Measurements from ENCODE around the gene ITM2C.

Gene ITM2C

DNA sequence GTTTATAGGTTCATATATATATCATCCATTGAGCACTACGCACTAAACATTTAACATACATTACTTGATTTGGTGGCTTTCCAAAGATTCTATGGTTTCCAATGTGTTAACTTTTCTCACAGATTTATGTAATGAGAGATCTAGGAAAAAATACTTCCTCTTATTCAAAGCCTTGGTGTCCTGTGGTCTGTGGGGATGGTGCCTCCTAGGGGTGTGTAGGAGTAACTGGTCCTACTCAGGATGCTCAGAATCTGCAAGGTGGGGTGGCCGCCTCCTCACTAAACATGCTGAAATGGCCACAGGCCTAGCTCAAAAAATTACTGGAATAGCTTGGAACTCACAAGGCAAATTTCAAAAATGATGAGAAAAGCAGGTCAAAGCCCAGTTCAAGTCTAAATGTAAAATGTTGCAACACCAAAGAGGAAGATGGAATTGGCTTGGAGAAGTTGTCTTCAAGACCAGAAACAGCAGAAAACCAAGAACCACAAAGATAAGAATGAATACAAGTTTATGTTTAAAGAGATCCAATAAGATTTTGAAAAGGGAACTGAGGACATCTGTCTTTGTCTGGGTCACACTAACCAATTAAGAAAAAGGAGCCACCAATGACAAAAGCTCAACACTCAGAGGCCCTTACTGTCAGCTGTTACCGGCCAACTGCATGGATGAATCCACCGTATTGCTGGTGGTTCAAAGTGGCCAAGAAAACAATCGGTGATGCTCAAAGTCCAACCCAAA, 48.8 kb downstream of the ITM2C start:
- no peak overlapping the region for H3K4me3 ChIP-seq (ENCODE audit: low read depth, low read length)
- TF ChIP-seq, protein P1, sequence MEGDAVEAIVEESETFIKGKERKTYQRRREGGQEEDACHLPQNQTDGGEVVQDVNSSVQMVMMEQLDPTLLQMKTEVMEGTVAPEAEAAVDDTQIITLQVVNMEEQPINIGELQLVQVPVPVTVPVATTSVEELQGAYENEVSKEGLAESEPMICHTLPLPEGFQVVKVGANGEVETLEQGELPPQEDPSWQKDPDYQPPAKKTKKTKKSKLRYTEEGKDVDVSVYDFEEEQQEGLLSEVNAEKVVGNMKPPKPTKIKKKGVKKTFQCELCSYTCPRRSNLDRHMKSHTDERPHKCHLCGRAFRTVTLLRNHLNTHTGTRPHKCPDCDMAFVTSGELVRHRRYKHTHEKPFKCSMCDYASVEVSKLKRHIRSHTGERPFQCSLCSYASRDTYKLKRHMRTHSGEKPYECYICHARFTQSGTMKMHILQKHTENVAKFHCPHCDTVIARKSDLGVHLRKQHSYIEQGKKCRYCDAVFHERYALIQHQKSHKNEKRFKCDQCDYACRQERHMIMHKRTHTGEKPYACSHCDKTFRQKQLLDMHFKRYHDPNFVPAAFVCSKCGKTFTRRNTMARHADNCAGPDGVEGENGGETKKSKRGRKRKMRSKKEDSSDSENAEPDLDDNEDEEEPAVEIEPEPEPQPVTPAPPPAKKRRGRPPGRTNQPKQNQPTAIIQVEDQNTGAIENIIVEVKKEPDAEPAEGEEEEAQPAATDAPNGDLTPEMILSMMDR (IDR thresholded peaks at IDR 0.05; ENCODE audit: borderline replicate concordance, insufficient read depth, low read depth, low read length) = peak; percentile 66; the same call in 1 of the 2 replicates

GRCh38 chr2:230914886-230915285, 50.1 kb downstream of the ITM2C start:
- H3K4me3 ChIP-seq (ENCODE audit: low read depth, low read length) = no peak overlapping the region
- TF ChIP-seq, protein P1 (IDR thresholded peaks at IDR 0.05; ENCODE audit: borderline replicate concordance, insufficient read depth, low read depth, low read length) = no peak

- H3K4me3 ChIP-seq (ENCODE audit: low read depth, low read length) = no peak overlapping the region
- TF ChIP-seq, protein P1 (IDR thresholded peaks at IDR 0.05; ENCODE audit: borderline replicate concordance, insufficient read depth, low read depth, low read length) = no peak
Observed at GRCh38 chr2:230915319-230915718, 50.6 kb downstream of the ITM2C start.

- no peak overlapping the region for H3K4me3 ChIP-seq (ENCODE audit: low read depth, low read length)
- TF ChIP-seq, protein P1 (IDR thresholded peaks at IDR 0.05; ENCODE audit: borderline replicate concordance, insufficient read depth, low read depth, low read length) = no peak
Observed at GRCh38 chr2:230916218-230916617, 51.5 kb downstream of the ITM2C start.

- H3K4me3 ChIP-seq (ENCODE audit: low read depth, low read length) = no peak overlapping the region
- TF ChIP-seq, protein P1 (IDR thresholded peaks at IDR 0.05; ENCODE audit: borderline replicate concordance, insufficient read depth, low read depth, low read length) = no peak
Observed at GRCh38 chr2:230919240-230919639, 54.5 kb downstream of the ITM2C start.

GRCh38 chr2:230919681-230920080, 54.9 kb downstream of the ITM2C start:
- no peak overlapping the region for H3K4me3 ChIP-seq (ENCODE audit: low read depth, low read length)
- TF ChIP-seq, protein P1 (IDR thresholded peaks at IDR 0.05; ENCODE audit: borderline replicate concordance, insufficient read depth, low read depth, low read length) = no peak

DNA sequence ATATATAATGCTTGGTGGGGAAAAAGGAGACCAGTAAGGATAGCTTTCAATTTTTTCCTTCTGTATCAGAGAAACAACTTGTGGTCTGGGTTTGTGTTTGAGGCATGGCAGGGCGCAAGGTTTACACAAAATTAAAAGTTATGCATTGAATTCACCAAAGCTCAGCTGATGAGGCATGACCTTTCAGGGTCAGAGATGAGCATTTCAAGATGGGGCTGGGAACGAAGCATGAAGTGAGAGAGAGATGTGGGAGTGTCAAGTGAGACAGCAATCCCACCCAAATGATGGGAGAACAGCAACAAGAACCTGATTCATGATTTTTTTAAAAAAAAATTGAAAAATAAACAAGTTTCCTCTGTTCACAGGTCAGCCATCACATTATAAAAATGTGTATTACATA, 55.4 kb downstream of the ITM2C start:
- TF ChIP-seq, protein P1 (IDR thresholded peaks at IDR 0.05; ENCODE audit: borderline replicate concordance, insufficient read depth, low read depth, low read length) = no peak
- peak overlapping the region; percentile 11 for H3K4me3 ChIP-seq (ENCODE audit: low read depth, low read length)

Data from GM12875 (cell line).